Activated CD4-positive, alpha-beta T cell treated with anti-CD3 and anti-CD28 coated beads for 36 hours (primary cell): Measurements from ENCODE around the gene PCDHGA4. TPM values are rescaled to one million over a fixed set of nuclear protein-coding genes. Genes with fewer than 3 reads are reported as not detected.
"Not testable (repeated sequence)": the region's sequence is repeated elsewhere in the genome, so short reads cannot be mapped to it uniquely, and the experiment has no call there.

Source experiments
- ATAC-seq: fragments of 200-7000 bp; cut with Tn5 transposase; one replicate; pipeline ENCODE4 v1.10.0; 2021; ENCODE audit warnings: mild to moderate bottlenecking, moderate library complexity
- CTCF ChIA-PET: fragments of 350-600 bp; sonication (Branson Sonifier 250); formaldehyde crosslinking; loops from one replicate; lab custom pipeline; 2021; ENCODE audit warnings: antibody characterized with exemption; lab: Charles Lee
- POLR2A ChIA-PET: fragments of 350-600 bp; sonication (Branson Sonifier 250); formaldehyde crosslinking; loops from one replicate; lab custom pipeline; 2021; ENCODE audit warnings: antibody characterized with exemption, inconsistent platforms; lab: Charles Lee
- DNase-seq: peaks from one replicate; pipeline ENCODE4 v3.0.0-alpha.2; 2020
- H3K27ac Mint-ChIP-seq: one replicate; pipeline ENCODE4 v1.8.0; 2021; ENCODE audit warnings: mixed read lengths
- H3K27me3 Mint-ChIP-seq: one replicate; pipeline ENCODE4 v1.8.0; 2021; ENCODE audit warnings: mixed read lengths
- H3K36me3 Mint-ChIP-seq: one replicate; pipeline ENCODE4 v1.8.0; 2021; ENCODE audit warnings: low read depth, mixed read lengths
- H3K4me1 Mint-ChIP-seq: one replicate; pipeline ENCODE4 v1.8.0; 2021; ENCODE audit warnings: mixed read lengths
- H3K4me3 Mint-ChIP-seq: one replicate; pipeline ENCODE4 v1.8.0; 2021; ENCODE audit warnings: mild to moderate bottlenecking, moderate library complexity, mixed read lengths
- H3K9me3 Mint-ChIP-seq: one replicate; pipeline ENCODE4 v1.8.0; 2021; ENCODE audit warnings: low read depth, mixed read lengths
- intact Hi-C, 2 experiments: fragments of 100-400 bp; cut with DNase I in 1 of 2; cut with micrococcal nuclease in 1 of 2; formaldehyde crosslinking; loops; one replicate each; pipeline versions ENCODE4 v1.14.2 to v1.15.1; 2022 to 2024; cut with DNase I, micrococcal nuclease
- total RNA-seq, 2 experiments: library from RNA; stranded (reverse); gene quantifications; one replicate each; pipeline ENCODE4 v1.2.3, GENCODE V29; 2021

PCDHGA4 gene
- total RNA-seq: under 1 TPM; 0.11 TPM

GRCh38 chr5:141354900-141355469, at the start of gene PCDHGA4:
Gene PCDHGA4 (plus strand): TSS chr5:141355021. CDS start chr5:141355108, 87 bp downstream.
- ChIA-PET CTCF (interaction anchor here (0.8 to 2.0 kb wide), 11 partner anchors 9 to 203 kb away, joined by 3 to 8 read pairs (median 4); partner anchors contain the start of genes PCDHGA12, PCDHGA5, PCDHGB3 and TAF7), POLR2A (no interaction called here)
- Mint-ChIP-seq H3K27me3 (peaks cover 68% of the 10 kb centered on the region), H3K4me3 (peak within 1 kb of the TSS; percentile 37), H3K4me1 (peaks cover 2% of the 10 kb centered on the region), H3K9me3 (peaks cover 11% of the 10 kb centered on the region), H3K27ac (no peak within 1 kb of the TSS), H3K36me3 (peaks cover 9% of the 10 kb centered on the region)
- no peak for ATAC-seq
- DNase-seq: no peak
- intact Hi-C loops: no loop called here

- no peak for DNase-seq
- no peak overlapping the region for H3K27ac Mint-ChIP-seq
- peaks cover 30% of the 10 kb centered on the region for H3K36me3 Mint-ChIP-seq
- H3K9me3 Mint-ChIP-seq: peaks cover 55% of the 10 kb centered on the region
- ATAC-seq: no peak
- POLR2A ChIA-PET: no interaction called here
- CTCF ChIA-PET: interaction anchor here (1.0 kb wide), 1 partner anchor 12 kb away, joined by 5 read pairs; no protein-coding TSS in a partner anchor
- H3K4me1 Mint-ChIP-seq: no peaks in the 10 kb centered on the region
- intact Hi-C loops: no loop called here
- no peak overlapping the region for H3K4me3 Mint-ChIP-seq
- no peaks in the 10 kb centered on the region for H3K27me3 Mint-ChIP-seq
Observed at GRCh38 chr5:141306630-141307029, 48.2 kb upstream of the PCDHGA4 start.

- ChIA-PET CTCF (no interaction called here), POLR2A (no interaction called here)
- Mint-ChIP-seq H3K27ac (no peak overlapping the region), H3K9me3 (peaks cover 57% of the 10 kb centered on the region), H3K4me3 (no peak overlapping the region), H3K27me3 (no peaks in the 10 kb centered on the region), H3K4me1 (peaks cover 4% of the 10 kb centered on the region), H3K36me3 (peaks cover 68% of the 10 kb centered on the region)
- DNase-seq (no peak), ATAC-seq (no peak)
- intact Hi-C loops: no loop called here
Observed at GRCh38 chr5:141313711-141314110, 41.1 kb upstream of the PCDHGA4 start.

GRCh38 chr5:141316963-141317362, 37.9 kb upstream of the PCDHGA4 start:
- intact Hi-C loops, H3K4me3 Mint-ChIP-seq, DNase-seq, H3K27ac Mint-ChIP-seq, H3K27me3 Mint-ChIP-seq, POLR2A ChIA-PET, ATAC-seq: not testable (repeated sequence)
- CTCF ChIA-PET: interaction anchor here (0.8 to 0.9 kb wide), 2 partner anchors 9 to 13 kb away, joined by 3 read pairs; partner anchors contain the start of gene SLC25A2
- Mint-ChIP-seq H3K4me1 (peaks cover 23% of the 10 kb centered on the region), H3K9me3 (peaks cover 51% of the 10 kb centered on the region), H3K36me3 (peaks cover 82% of the 10 kb centered on the region)

- no peak overlapping the region for H3K27ac Mint-ChIP-seq
- DNase-seq (no peak), ATAC-seq (no peak)
- POLR2A ChIA-PET: no interaction called here
- H3K4me3 Mint-ChIP-seq: peak overlapping the region; percentile 91
- H3K4me1 Mint-ChIP-seq: peaks cover 23% of the 10 kb centered on the region
- peaks cover 40% of the 10 kb centered on the region for H3K9me3 Mint-ChIP-seq
- no peaks in the 10 kb centered on the region for H3K27me3 Mint-ChIP-seq
- CTCF ChIA-PET: interaction anchor here (0.7 to 3.6 kb wide), 14 partner anchors 9 to 915 kb away, joined by 3 to 25 read pairs (median 4); partner anchors contain the start of genes PCDHGA1, PCDHGA11, PCDHGB3 and PCDHGB6
- intact Hi-C loops: no loop called here
- peaks cover 73% of the 10 kb centered on the region for H3K36me3 Mint-ChIP-seq
Observed at GRCh38 chr5:141319202-141319601, 35.6 kb upstream of the PCDHGA4 start.

- ATAC-seq (no peak), DNase-seq (no peak)
- ChIA-PET CTCF (interaction anchor here (0.8 to 3.6 kb wide), 24 partner anchors 8 to 915 kb away, joined by 3 to 25 read pairs (median 4); partner anchors contain the start of genes PCDHGA1, PCDHGA10, PCDHGA11 and PCDHGA12), POLR2A (interaction anchor here (0.8 to 1.4 kb wide), 2 partner anchors 10 to 50 kb away, joined by 4 read pairs; partner anchors contain the start of gene PCDHGB3)
- intact Hi-C loops: loop anchor here (1.0 to 10.0 kb wide), 13 partner anchors 61 to 919 kb away; partner anchors contain the start of genes ANKHD1 (in 1 of the 2), DELE1 (in 1 of the 2), DIAPH1 (in 1 of the 2) and HDAC3 (in 1 of the 2)
- peak overlapping the region; percentile 100 for H3K27ac Mint-ChIP-seq
- peak overlapping the region; percentile 91 for H3K4me3 Mint-ChIP-seq
- peaks cover 23% of the 10 kb centered on the region for H3K4me1 Mint-ChIP-seq
- H3K36me3 Mint-ChIP-seq: peaks cover 70% of the 10 kb centered on the region
- H3K27me3 Mint-ChIP-seq: peaks cover 2% of the 10 kb centered on the region
- peaks cover 38% of the 10 kb centered on the region for H3K9me3 Mint-ChIP-seq
Observed at GRCh38 chr5:141319699-141320098, 35.1 kb upstream of the PCDHGA4 start.

- intact Hi-C loops: loop anchor here (1.0 to 10.0 kb wide), 13 partner anchors 62 to 920 kb away; partner anchors contain the start of genes ANKHD1 (in 1 of the 2), DELE1 (in 1 of the 2), DIAPH1 (in 1 of the 2) and HDAC3 (in 1 of the 2)
- H3K27me3 Mint-ChIP-seq: peaks cover 2% of the 10 kb centered on the region
- H3K4me3 Mint-ChIP-seq: peak within 1 kb of the TSS; percentile 91
- peaks cover 23% of the 10 kb centered on the region for H3K4me1 Mint-ChIP-seq
- H3K27ac Mint-ChIP-seq: peak within 1 kb of the TSS; percentile 100
- ChIA-PET POLR2A (interaction anchor here (0.8 to 1.4 kb wide), 3 partner anchors 10 to 50 kb away, joined by 3 to 4 read pairs (median 4); partner anchors contain the start of gene PCDHGB3), CTCF (interaction anchor here (0.5 to 3.6 kb wide), 31 partner anchors 8 to 1693 kb away, joined by 3 to 25 read pairs (median 4); partner anchors contain the start of genes PCDHGA1, PCDHGA10, PCDHGA11 and PCDHGA12)
- DNase-seq (peak; percentile 96), ATAC-seq (peak; percentile 96)
- H3K36me3 Mint-ChIP-seq: peaks cover 62% of the 10 kb centered on the region
- H3K9me3 Mint-ChIP-seq: peaks cover 32% of the 10 kb centered on the region
Observed at GRCh38 chr5:141320225-141321169, 34.3 kb upstream of the PCDHGA4 start, which contains the start of gene TAF7. Gene TAF7 (minus strand): TSS chr5:141320784. CDS start chr5:141320044, 740 bp downstream.

- intact Hi-C loops: loop anchor here (5.0 to 10.0 kb wide), 6 partner anchors 240 to 685 kb away; partner anchors contain the start of genes DELE1 (in 1 of the 2), HDAC3 (in 1 of the 2), RELL2 (in 1 of the 2) and RNF14 (in 1 of the 2)
- ATAC-seq: no peak
- ChIA-PET POLR2A (no interaction called here), CTCF (interaction anchor here (0.7 to 1.4 kb wide), 3 partner anchors 9 to 22 kb away, joined by 3 to 5 read pairs (median 3); partner anchors contain the start of genes PCDHGA1 and PCDHGA3)
- Mint-ChIP-seq H3K9me3 (peaks cover 34% of the 10 kb centered on the region), H3K27me3 (peaks cover 10% of the 10 kb centered on the region), H3K36me3 (peaks cover 52% of the 10 kb centered on the region), H3K4me1 (peaks cover 25% of the 10 kb centered on the region), H3K4me3 (no peak overlapping the region), H3K27ac (no peak overlapping the region)
- DNase-seq: no peak
Observed at GRCh38 chr5:141322261-141322660, 32.6 kb upstream of the PCDHGA4 start.

- ATAC-seq (peak; percentile 94), DNase-seq (peak; percentile 84)
- peaks cover 22% of the 10 kb centered on the region for H3K9me3 Mint-ChIP-seq
- CTCF ChIA-PET: interaction anchor here (0.7 to 4.1 kb wide), 4 partner anchors 10 to 318 kb away, joined by 3 to 22 read pairs (median 3); partner anchors contain the start of gene PCDHGA2
- H3K27me3 Mint-ChIP-seq: peaks cover 29% of the 10 kb centered on the region
- POLR2A ChIA-PET: no interaction called here
- peaks cover 4% of the 10 kb centered on the region for H3K4me1 Mint-ChIP-seq
- intact Hi-C loops: loop anchor here in 1 of 2 experiments (2.0 to 10.0 kb wide), 2 partner anchors 233 to 599 kb away; partner anchors contain the start of gene DELE1
- H3K27ac Mint-ChIP-seq: peak overlapping the region; percentile 72
- H3K36me3 Mint-ChIP-seq: peaks cover 19% of the 10 kb centered on the region
- peak overlapping the region; percentile 72 for H3K4me3 Mint-ChIP-seq
Observed at GRCh38 chr5:141326088-141326854, 28.6 kb upstream of the PCDHGA4 start.

GRCh38 chr5:141328231-141328630, 26.6 kb upstream of the PCDHGA4 start:
- Mint-ChIP-seq H3K4me3 (no peak overlapping the region), H3K4me1 (peaks cover 2% of the 10 kb centered on the region), H3K27me3 (peaks cover 39% of the 10 kb centered on the region), H3K36me3 (peaks cover 16% of the 10 kb centered on the region), H3K9me3 (peaks cover 24% of the 10 kb centered on the region), H3K27ac (no peak overlapping the region)
- intact Hi-C loops: loop anchor here in 1 of 2 experiments (10.0 kb wide), 1 partner anchor 597 kb away; the partner anchor contains the start of gene DELE1
- peak; percentile 19 for DNase-seq
- ATAC-seq: no peak
- CTCF ChIA-PET: interaction anchor here (0.6 to 4.1 kb wide), 11 partner anchors 8 to 235 kb away, joined by 3 to 23 read pairs (median 4); partner anchors contain the start of genes PCDHGA2 and TAF7
- POLR2A ChIA-PET: no interaction called here
